KMS-11 (cell line): ENCODE measurements around the gene TIMM44.

Source experiments
- H2AFZ ChIP-seq: fragments of 200-600 bp; sonication (generic); 2 replicates; pipeline ENCODE4 v1.6.1; 2016; ENCODE audit warnings: antibody characterized with exemption, mixed run types, low read depth
- H3K27ac ChIP-seq: fragments of 200-600 bp; sonication (generic); 2 replicates; pipeline ENCODE4 v1.6.1; 2016; ENCODE audit warnings: mild to moderate bottlenecking, mixed run types
- H3K27me3 ChIP-seq: fragments of 200-600 bp; sonication (generic); 2 replicates; pipeline ENCODE4 v1.6.1; 2017; ENCODE audit warnings: mild to moderate bottlenecking, low read depth, mixed run types, moderate library complexity; ENCODE audit not compliant: insufficient read depth
- H3K36me3 ChIP-seq: fragments of 200-600 bp; sonication (generic); 2 replicates; pipeline ENCODE4 v1.6.1; 2017; ENCODE audit warnings: mild to moderate bottlenecking, mixed run types; ENCODE audit not compliant: insufficient read depth
- H3K4me1 ChIP-seq: fragments of 200-600 bp; sonication (generic); 2 replicates; pipeline ENCODE4 v1.6.1; 2016; ENCODE audit warnings: mild to moderate bottlenecking, low read depth, mixed run types; ENCODE audit not compliant: poor library complexity, severe bottlenecking
- H3K4me2 ChIP-seq: fragments of 200-600 bp; sonication (generic); 2 replicates; pipeline ENCODE4 v1.7.0; 2016; ENCODE audit warnings: mild to moderate bottlenecking, mixed run types
- H3K4me3 ChIP-seq: fragments of 200-600 bp; sonication (generic); IDR thresholded peaks from 2 replicates; pipeline ENCODE4 v1.6.1; 2017; ENCODE audit warnings: low read depth, low read length, mixed read lengths; ENCODE audit not compliant: insufficient read depth
- H3K79me2 ChIP-seq: fragments of 200-600 bp; sonication (generic); 2 replicates; pipeline ENCODE4 v1.6.1; 2016; ENCODE audit warnings: low read depth, mixed run types; ENCODE audit not compliant: insufficient read depth
- H3K9ac ChIP-seq: fragments of 200-600 bp; sonication (generic); 2 replicates; pipeline ENCODE4 v1.6.1; 2016; ENCODE audit warnings: mild to moderate bottlenecking, mixed run types
- H4K20me1 ChIP-seq: fragments of 200-600 bp; sonication (generic); 2 replicates; pipeline ENCODE4 v1.6.1; 2016; ENCODE audit warnings: mild to moderate bottlenecking, mixed run types; ENCODE audit not compliant: insufficient read depth
- TF ChIP-seq, protein P1 (sequence below): fragments of 200-600 bp; sonication (generic); conservative IDR thresholded peaks from 2 replicates; pipeline ENCODE4 v1.6.1; 2017; ENCODE audit warnings: low read depth, mild to moderate bottlenecking, antibody characterized with exemption, low read length, moderate library complexity, mixed read lengths

TIMM44 gene

GRCh38 chr19:7979011-7979410, 35.5 kb upstream of the TIMM44 start:
- Histone ChIP-seq H3K36me3 (no peaks in the 10 kb centered on the region; the same call in 1 of the 2 replicates), H4K20me1 (no peaks in the 10 kb centered on the region), H2AFZ (no peak overlapping the region), H3K27me3 (no peaks in the 10 kb centered on the region), H3K9ac (no peak overlapping the region), H3K79me2 (no peaks in the 10 kb centered on the region), H3K4me2 (no peak overlapping the region), H3K27ac (no peak overlapping the region), H3K4me3 (no peak overlapping the region), H3K4me1 (no peaks in the 10 kb centered on the region)
- TF ChIP-seq, protein P1, sequence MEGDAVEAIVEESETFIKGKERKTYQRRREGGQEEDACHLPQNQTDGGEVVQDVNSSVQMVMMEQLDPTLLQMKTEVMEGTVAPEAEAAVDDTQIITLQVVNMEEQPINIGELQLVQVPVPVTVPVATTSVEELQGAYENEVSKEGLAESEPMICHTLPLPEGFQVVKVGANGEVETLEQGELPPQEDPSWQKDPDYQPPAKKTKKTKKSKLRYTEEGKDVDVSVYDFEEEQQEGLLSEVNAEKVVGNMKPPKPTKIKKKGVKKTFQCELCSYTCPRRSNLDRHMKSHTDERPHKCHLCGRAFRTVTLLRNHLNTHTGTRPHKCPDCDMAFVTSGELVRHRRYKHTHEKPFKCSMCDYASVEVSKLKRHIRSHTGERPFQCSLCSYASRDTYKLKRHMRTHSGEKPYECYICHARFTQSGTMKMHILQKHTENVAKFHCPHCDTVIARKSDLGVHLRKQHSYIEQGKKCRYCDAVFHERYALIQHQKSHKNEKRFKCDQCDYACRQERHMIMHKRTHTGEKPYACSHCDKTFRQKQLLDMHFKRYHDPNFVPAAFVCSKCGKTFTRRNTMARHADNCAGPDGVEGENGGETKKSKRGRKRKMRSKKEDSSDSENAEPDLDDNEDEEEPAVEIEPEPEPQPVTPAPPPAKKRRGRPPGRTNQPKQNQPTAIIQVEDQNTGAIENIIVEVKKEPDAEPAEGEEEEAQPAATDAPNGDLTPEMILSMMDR, result no peak

DNA sequence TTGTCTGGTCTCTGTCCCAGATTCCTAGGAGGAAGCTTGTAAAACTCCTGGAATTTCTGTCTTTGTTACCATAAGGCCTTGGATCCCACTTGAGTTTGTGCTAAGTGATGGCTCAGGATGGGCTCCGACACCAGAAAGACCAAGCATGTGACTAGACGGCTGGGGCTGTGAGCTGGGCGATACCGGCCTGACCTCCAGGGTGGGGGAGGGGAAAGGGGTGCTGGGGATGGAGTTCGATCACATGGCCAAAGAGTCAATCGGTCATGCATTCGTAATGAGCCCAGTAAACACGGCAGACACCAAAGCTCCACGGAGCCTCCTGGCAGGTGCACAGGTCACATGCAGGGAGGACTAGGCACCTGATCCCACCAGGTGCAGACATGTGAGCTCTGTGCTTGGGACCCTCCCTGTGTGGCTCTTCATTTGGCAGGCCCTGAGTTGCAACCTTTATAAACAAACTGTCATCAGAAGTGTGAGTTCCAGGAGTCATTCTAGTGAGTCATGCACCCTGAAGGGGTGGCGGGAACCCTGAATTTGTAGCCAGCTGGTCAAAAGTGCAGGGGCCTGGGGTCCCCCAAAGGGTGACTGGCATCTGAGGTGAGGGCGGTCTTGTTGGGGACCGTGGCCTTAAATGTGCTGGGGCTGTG, 34.8 kb upstream of the TIMM44 start:
- H3K27me3 ChIP-seq, result no peaks in the 10 kb centered on the region
- H4K20me1 ChIP-seq, result no peaks in the 10 kb centered on the region
- no peaks in the 10 kb centered on the region for H3K79me2 ChIP-seq
- no peak overlapping the region for H2AFZ ChIP-seq
- H3K4me3 ChIP-seq, result no peak overlapping the region
- no peak overlapping the region for H3K4me2 ChIP-seq
- no peak overlapping the region for H3K9ac ChIP-seq
- H3K27ac ChIP-seq, result no peak overlapping the region
- no peaks in the 10 kb centered on the region; the same call in 1 of the 2 replicates for H3K36me3 ChIP-seq
- no peaks in the 10 kb centered on the region for H3K4me1 ChIP-seq
- TF ChIP-seq, protein P1, result no peak

DNA sequence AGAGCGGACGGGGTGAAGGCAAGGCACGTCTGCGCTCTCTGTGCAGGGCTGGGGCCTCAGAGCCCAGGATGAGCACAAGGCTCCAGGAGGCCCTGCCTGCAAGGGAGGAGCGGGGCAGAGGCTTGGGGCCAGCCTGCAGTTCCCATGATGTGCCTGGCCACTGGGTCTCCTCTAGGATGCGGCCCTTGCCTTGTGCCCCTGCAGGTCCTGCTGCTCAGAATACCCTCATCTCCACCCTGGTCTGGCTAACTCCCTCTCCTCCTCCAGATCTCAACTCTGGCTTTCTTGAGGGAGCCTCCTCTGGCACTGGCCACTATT, 34.2 kb upstream of the TIMM44 start:
- Histone ChIP-seq H4K20me1 (no peaks in the 10 kb centered on the region), H3K79me2 (no peaks in the 10 kb centered on the region), H3K4me3 (no peak overlapping the region), H3K4me1 (no peaks in the 10 kb centered on the region), H3K4me2 (no peak overlapping the region), H3K27ac (no peak overlapping the region), H3K9ac (no peak overlapping the region), H3K36me3 (no peaks in the 10 kb centered on the region; the same call in 1 of the 2 replicates), H3K27me3 (no peaks in the 10 kb centered on the region), H2AFZ (no peak overlapping the region)
- TF ChIP-seq, protein P1, result no peak

- Histone ChIP-seq H4K20me1 (no peaks in the 10 kb centered on the region), H3K4me2 (no peak overlapping the region), H3K4me1 (no peaks in the 10 kb centered on the region), H3K27me3 (no peaks in the 10 kb centered on the region), H3K27ac (no peak overlapping the region), H3K36me3 (no peaks in the 10 kb centered on the region; the same call in 1 of the 2 replicates), H3K9ac (no peak overlapping the region), H3K4me3 (no peak overlapping the region), H3K79me2 (no peaks in the 10 kb centered on the region), H2AFZ (no peak overlapping the region)
- TF ChIP-seq, protein P1, result no peak
Measured at GRCh38 chr19:7977021-7977722, 33.7 kb upstream of the TIMM44 start.
